Measurements from ENCODE around the gene RBM10. TPM values are rescaled to one million over a fixed set of nuclear protein-coding genes. Genes with fewer than 3 reads are reported as not detected.

RBM10 gene
- total and polyA plus RNA-seq, 9 of the 15 experiments (the other 6 are each of a cell fraction or from before 2014, with no cell fraction given) = 1.1 to 61.7 (median 31.5) TPM

- TF ChIP-seq E4F1 (CRISPR knock-in tag; IDR thresholded peaks at IDR 0.05; ENCODE audit: borderline replicate concordance) (no peak), ZNF133 (CRISPR knock-in tag; IDR thresholded peaks at IDR 0.05) (no peak), ZNF354B (CRISPR knock-in tag; IDR thresholded peaks at IDR 0.05) (no peak), ELF1 (tag; IDR thresholded peaks at IDR 0.05) (peak; percentile 61; the same call in 1 of the 2 replicates), MAX (CRISPR knock-in tag; IDR thresholded peaks at IDR 0.05) (no peak), RFX5 (IDR thresholded peaks at IDR 0.05; ENCODE audit: low read depth, low read length) (no peak), ADNP (tag; IDR thresholded peaks at IDR 0.05) (no peak), NKRF (IDR thresholded peaks at IDR 0.05; ENCODE audit: borderline replicate concordance) (no peak; the same call in 1 of the 2 replicates), ZNF224 (CRISPR knock-in tag; IDR thresholded peaks at IDR 0.05) (no peak), ZNF143 (CRISPR knock-in tag; IDR thresholded peaks at IDR 0.05) (no peak), STAT5A (IDR thresholded peaks at IDR 0.05; ENCODE audit: borderline replicate concordance, low read length) (no peak), PRPF4 (IDR thresholded peaks at IDR 0.05; ENCODE audit: insufficient read depth, low read depth, low read length, poor library complexity, severe bottlenecking) (no peak), TAL1 (IDR thresholded peaks at IDR 0.05) (no peak), XRCC4 (IDR thresholded peaks at IDR 0.05; ENCODE audit: extremely low read depth, insufficient read depth, insufficient read length) (no peak)
- TF ChIP-seq, protein P1, sequence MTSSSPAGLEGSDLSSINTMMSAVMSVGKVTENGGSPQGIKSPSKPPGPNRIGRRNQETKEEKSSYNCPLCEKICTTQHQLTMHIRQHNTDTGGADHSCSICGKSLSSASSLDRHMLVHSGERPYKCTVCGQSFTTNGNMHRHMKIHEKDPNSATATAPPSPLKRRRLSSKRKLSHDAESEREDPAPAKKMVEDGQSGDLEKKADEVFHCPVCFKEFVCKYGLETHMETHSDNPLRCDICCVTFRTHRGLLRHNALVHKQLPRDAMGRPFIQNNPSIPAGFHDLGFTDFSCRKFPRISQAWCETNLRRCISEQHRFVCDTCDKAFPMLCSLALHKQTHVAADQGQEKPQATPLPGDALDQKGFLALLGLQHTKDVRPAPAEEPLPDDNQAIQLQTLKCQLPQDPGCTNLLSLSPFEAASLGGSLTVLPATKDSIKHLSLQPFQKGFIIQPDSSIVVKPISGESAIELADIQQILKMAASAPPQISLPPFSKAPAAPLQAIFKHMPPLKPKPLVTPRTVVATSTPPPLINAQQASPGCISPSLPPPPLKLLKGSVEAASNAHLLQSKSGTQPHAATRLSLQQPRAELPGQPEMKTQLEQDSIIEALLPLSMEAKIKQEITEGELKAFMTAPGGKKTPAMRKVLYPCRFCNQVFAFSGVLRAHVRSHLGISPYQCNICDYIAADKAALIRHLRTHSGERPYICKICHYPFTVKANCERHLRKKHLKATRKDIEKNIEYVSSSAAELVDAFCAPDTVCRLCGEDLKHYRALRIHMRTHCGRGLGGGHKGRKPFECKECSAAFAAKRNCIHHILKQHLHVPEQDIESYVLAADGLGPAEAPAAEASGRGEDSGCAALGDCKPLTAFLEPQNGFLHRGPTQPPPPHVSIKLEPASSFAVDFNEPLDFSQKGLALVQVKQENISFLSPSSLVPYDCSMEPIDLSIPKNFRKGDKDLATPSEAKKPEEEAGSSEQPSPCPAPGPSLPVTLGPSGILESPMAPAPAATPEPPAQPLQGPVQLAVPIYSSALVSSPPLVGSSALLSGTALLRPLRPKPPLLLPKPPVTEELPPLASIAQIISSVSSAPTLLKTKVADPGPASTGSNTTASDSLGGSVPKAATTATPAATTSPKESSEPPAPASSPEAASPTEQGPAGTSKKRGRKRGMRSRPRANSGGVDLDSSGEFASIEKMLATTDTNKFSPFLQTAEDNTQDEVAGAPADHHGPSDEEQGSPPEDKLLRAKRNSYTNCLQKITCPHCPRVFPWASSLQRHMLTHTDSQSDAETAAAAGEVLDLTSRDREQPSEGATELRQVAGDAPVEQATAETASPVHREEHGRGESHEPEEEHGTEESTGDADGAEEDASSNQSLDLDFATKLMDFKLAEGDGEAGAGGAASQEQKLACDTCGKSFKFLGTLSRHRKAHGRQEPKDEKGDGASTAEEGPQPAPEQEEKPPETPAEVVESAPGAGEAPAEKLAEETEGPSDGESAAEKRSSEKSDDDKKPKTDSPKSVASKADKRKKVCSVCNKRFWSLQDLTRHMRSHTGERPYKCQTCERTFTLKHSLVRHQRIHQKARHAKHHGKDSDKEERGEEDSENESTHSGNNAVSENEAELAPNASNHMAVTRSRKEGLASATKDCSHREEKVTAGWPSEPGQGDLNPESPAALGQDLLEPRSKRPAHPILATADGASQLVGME (CRISPR knock-in tag; IDR thresholded peaks at IDR 0.05) = no peak
- TF ChIP-seq, protein P2, sequence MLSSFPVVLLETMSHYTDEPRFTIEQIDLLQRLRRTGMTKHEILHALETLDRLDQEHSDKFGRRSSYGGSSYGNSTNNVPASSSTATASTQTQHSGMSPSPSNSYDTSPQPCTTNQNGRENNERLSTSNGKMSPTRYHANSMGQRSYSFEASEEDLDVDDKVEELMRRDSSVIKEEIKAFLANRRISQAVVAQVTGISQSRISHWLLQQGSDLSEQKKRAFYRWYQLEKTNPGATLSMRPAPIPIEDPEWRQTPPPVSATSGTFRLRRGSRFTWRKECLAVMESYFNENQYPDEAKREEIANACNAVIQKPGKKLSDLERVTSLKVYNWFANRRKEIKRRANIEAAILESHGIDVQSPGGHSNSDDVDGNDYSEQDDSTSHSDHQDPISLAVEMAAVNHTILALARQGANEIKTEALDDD (IDR thresholded peaks at IDR 0.05) = no peak
These were observed 15.7 kb upstream of the RBM10 start (continued) for GRCh38 chrX:47129157-47129898.
